Measurements from ENCODE around the gene TAT. TPM values are rescaled to one million over a fixed set of nuclear protein-coding genes. Genes with fewer than 3 reads are reported as not detected.

The TAT gene
- total and polyA plus RNA-seq, 10 of the 15 experiments (the other 5 are each of a cell fraction or from before 2014, with no cell fraction given): 0.01 to 0.44 (median 0.09) TPM; not detected in 4

GRCh38 chr16:71524566-71525553 lies 52.0 kb downstream of the TAT start:
- no peaks in the 10 kb centered on the region for H3K36me3 ChIP-seq (ENCODE audit: control insufficient read depth in 2 of 2, insufficient read depth in 2 of 2, low read length in 1 of 2)
- BruUV-seq (replicated peaks): no TSS peak
- no peak overlapping the region for H2AFZ ChIP-seq (ENCODE audit: control insufficient read depth, low read depth, low read length)
- FAIRE-seq (no peak), ATAC-seq (no peak), DNase-seq (ENCODE audit: low read depth, low spot score) (no peak)
- no peaks in the 10 kb centered on the region; a peak in 2 of 4 replicates for H3K27me3 ChIP-seq (replicated peaks in 1 of 2; ENCODE audit: control insufficient read depth in 2 of 2, insufficient read depth in 2 of 2, low read length in 1 of 2)
- SMC1A ChIA-PET (ENCODE audit: uncharacterized antibody, unreplicated experiment): interaction anchor here (1.7 to 2.7 kb wide), 3 partner anchors 14 to 86 kb away, joined by 3 to 12 read pairs (median 10); no protein-coding TSS in a partner anchor
- POLR2A ChIA-PET: no interaction called here
- 46% methylated on average over 16 of the region's 16 CpGs for WGBS (ENCODE audit: insufficient coverage, insufficient replicate concordance, low lambda C conversion rate, missing lambda C conversion rate)
- no peaks in the 10 kb centered on the region; the same call in 1 of the 2 replicates for H3K4me1 ChIP-seq (ENCODE audit: control insufficient read depth, insufficient read depth, low read length)
- H3K9me3 ChIP-seq (replicated peaks; ENCODE audit: control insufficient read depth, insufficient read depth, low read length): no peaks in the 10 kb centered on the region
- H4K20me1 ChIP-seq (ENCODE audit: control insufficient read depth, insufficient read depth): no peaks in the 10 kb centered on the region
- CTCF ChIA-PET: interaction anchor here (1.5 to 3.1 kb wide), 3 partner anchors 14 to 86 kb away, joined by 3 to 20 read pairs (median 17); no protein-coding TSS in a partner anchor
- H3K79me2 ChIP-seq (ENCODE audit: control insufficient read depth, insufficient read depth, low read length): no peaks in the 10 kb centered on the region
- in situ Hi-C loops (cut with MboI) (no loop called here), intact Hi-C loops (cut with micrococcal nuclease; ENCODE audit: unreplicated experiment) (no loop called here)
- RAD21 ChIA-PET (ENCODE audit: unreplicated experiment): interaction anchor here (0.5 kb wide), 1 partner anchor 87 kb away, joined by 4 read pairs; no protein-coding TSS in a partner anchor
- H3K9ac ChIP-seq (ENCODE audit: control insufficient read depth, insufficient read depth, low read length): no peak overlapping the region
- H3K4me3 ChIP-seq: no peak overlapping the region
- no peak overlapping the region for H3K4me2 ChIP-seq (ENCODE audit: control insufficient read depth, insufficient read depth)
- no peak overlapping the region for H3K27ac ChIP-seq (ENCODE audit: control insufficient read depth, insufficient read depth)
- TF ChIP-seq GATAD2B (conservative IDR thresholded peaks at IDR 0.05; ENCODE audit: low read depth) (no peak), SMC3 (IDR thresholded peaks at IDR 0.05; ENCODE audit: borderline replicate concordance, low read length) (no peak), USF1 (IDR thresholded peaks at IDR 0.05; ENCODE audit: borderline replicate concordance, extremely low read length, insufficient read depth, low read depth, low read length) (no peak), IRF4 (IDR thresholded peaks at IDR 0.05; ENCODE audit: low read depth, low read length) (no peak), NBN (IDR thresholded peaks at IDR 0.05) (no peak), EED (IDR thresholded peaks at IDR 0.05; ENCODE audit: low read depth) (no peak), SKIL (IDR thresholded peaks at IDR 0.05; ENCODE audit: low read depth, poor library complexity, severe bottlenecking) (no peak), SREBF1 (IDR thresholded peaks at IDR 0.05; ENCODE audit: low read length) (no peak), HSF1 (IDR thresholded peaks at IDR 0.05; ENCODE audit: low read depth, low read length) (no peak), NFYB (IDR thresholded peaks at IDR 0.05; ENCODE audit: insufficient read depth, low read depth, low read length) (no peak), TBL1XR1 (IDR thresholded peaks at IDR 0.05; ENCODE audit: low read depth, low read length) (no peak), ZBTB40 (IDR thresholded peaks at IDR 0.05; ENCODE audit: borderline replicate concordance) (no peak)
